HG03139 (cell line): ENCODE results near the gene ARHGDIA.
A peak's percentile ranks its signal among the peaks of the same experiment; 100 is the strongest.

ENCODE experiments used
- ATAC-seq: cut with Tn5 transposase; IDR thresholded peaks from one replicate; pipeline ENCODE4 v1.9.1; 2021; ENCODE audit not compliant: unreplicated experiment

The ARHGDIA gene

DNA sequence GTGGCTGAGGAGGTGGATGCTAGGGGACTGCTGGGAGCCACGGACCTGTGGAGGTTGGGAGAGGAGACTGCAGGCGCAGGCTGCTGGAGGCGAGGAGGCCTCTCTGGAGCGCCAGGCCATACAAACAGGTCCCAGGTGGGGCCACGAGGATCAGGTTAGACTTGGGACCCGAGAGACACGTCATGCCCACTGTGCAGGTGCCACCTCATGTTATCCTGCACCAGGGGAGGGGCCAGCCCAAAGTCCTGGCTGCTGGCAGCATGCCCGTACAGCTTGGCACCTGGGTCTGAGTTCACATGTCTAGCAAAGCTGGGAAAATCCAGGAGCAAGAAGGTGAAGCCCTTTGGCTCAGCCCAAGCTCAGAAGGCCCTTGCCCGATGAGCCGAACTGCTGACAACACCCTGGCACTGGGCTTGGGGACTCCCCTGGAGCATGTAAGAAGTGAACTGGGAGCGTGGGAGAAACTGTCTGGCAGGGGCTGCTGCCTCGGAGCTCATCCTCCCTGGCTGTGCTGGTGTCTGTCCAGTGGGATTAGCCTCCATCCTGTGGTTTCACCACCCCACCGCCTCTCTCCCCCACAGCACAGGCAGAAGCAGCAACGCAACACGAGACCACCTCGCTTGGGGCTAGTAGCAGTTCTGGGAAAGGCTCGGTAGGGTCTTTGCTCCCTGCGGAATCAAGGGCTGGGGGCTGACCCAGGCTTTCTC lies 5.3 kb downstream of the ARHGDIA start:
- no peak for ATAC-seq

- no peak for ATAC-seq
Observed at GRCh38 chr17:81865358-81865732, 5.8 kb downstream of the ARHGDIA start.

- no peak for ATAC-seq
Observed at GRCh38 chr17:81863833-81864768, 7.0 kb downstream of the ARHGDIA start.

DNA sequence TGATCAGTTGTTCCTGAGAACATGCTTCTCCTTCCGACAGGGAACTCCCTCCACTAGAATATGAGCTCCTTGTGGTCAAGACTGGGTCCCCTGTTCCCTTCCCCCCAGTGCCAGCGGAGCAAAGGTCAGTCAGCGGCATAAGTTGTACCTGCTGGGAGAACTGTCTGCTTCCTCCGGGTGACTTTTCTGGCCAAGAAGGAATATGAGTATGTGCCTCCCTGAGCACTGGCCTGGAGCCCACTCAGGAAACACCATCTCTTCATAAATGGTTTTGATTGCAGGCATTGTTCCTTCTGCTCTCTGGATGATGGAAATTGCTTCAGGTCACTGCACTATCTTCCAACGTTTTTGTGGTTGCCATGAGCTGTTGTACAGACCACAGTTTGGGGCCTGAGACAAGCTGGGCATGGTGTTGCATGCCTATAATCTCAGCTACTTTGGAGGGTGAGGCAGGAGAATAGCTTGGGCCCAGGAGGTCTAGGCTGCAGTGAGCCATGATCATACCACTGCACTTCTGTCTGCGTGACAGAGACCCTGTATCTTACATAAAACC lies 7.9 kb downstream of the ARHGDIA start:
- ATAC-seq, result no peak

- peak; percentile 71 for ATAC-seq
Observed at GRCh38 chr17:81860756-81861568, 10.2 kb downstream of the ARHGDIA start.

GRCh38 chr17:81859906-81860755 lies 11.0 kb downstream of the ARHGDIA start, which contains the start of gene P4HB:
Gene P4HB, minus strand, starts transcription at chr17:81860535. Its CDS starts 64 bp downstream, at chr17:81860471.
- ATAC-seq, result no peak

- no peak for ATAC-seq
Observed at GRCh38 chr17:81858967-81859905, 11.9 kb downstream of the ARHGDIA start.

DNA sequence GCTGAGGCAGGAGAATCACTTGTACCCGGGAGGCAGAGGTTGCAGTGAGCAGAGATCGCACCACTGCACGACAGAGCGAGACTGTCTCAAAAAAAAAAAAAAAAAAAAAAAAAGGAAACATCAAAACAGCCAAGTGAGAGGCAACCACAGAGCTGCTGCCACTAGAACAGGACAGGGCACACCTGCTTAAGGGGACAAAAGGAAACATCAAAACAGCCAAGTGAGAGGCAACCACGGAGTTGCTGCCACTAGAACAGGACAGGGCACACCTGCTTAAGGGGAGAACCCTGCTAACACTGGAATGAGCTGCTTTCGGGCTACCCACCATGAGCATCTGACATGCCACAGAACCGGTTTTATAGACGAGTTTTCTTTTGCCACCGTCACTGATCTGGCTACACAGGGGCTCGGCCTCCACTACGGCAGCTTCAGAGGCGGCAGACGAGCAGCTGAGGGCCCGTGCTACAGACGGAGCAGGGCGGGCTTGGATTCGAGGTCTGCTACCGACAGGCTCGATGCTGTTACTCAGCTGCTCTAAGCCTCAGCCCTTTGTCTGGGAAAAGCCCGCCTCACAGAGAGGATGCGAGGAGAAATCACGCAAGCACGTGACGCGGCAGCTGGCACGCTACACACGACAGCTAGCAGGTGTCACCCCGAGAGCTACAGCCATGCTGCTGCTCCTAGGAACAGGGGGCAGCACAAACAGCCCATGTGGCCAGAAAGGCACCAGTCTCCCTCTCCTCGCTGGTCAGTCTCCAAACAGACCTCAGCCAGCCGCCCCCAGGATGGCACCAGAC lies 12.8 kb downstream of the ARHGDIA start:
- ATAC-seq, result no peak

DNA sequence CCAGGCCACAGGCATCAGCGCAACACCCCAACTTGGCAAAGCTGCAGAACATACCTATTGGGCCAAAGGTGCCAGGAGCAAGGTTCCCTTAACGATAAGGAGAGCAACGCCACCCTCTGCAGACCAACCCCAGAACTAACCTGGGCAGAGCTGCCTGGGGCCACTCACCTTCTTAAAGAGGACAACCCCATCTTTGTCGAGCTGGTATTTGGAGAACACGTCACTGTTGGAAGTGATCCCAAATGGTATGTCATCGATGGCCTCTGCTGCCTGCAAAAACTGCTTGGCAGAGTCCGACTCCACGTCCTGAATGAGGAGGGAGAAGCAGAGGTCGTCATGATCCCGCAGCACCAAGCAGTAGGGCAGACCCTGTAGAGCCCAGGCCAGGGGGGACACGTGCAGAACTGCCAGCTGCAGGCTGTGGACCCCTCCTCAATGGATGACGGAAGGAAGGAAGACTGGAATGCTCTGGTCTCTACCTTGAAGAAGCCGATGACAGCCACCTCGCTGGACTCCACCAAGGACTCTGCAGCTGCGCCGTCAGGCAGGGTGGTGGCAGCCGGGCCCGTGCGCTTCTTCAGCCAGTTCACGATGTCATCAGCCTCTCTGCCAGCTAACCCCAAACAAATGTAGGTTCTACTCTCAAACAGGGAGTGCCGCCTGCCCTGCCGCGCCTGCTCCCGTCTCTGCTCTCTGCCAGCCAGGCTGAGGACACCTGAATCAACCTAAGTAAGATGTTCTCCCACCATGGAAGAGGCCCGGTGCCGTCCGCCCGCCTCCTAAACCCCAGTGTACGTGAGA lies 16.0 kb downstream of the ARHGDIA start:
- no peak for ATAC-seq

GRCh38 chr17:81852237-81852636 lies 18.9 kb downstream of the ARHGDIA start:
- no peak for ATAC-seq

DNA sequence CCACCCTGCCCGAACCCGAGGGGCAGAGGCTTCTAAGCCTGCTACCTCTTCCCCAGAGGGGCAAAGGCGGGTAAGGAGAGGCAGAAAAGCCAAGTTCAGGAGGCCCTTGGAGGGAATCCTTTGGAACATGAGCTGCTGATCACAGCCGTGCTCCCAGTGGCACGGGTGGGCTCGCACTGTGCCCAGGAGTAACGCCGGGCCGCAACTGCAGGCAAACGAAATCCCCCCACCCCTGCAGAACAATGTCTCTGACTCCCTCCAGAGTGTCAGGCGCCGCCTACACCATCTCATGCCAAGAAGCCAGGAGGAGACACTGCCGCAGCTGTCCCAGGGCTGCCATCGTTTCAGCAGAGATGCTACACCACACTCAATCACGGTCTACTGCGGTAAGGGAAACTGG lies 19.7 kb downstream of the ARHGDIA start:
- no peak for ATAC-seq

DNA sequence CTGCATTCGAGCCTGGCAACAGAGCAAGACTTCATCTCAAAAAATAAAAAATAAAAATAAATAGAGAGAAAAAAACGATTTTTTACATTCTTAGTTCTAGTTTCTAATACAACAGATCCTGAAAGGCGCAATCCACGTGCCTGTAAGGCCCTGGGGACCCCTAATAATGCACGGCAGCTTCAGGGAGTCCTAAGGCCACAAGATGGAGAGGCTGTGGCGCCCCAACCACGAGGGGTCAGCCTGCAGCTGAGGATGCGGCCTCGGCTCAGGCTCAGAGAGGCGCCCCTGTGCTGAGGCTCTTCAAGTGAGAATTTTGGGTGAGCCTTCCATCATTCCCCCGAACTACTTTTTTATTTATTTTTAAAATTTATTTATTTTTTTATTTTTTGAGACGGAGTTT lies 21.7 kb downstream of the ARHGDIA start:
- ATAC-seq, result no peak

- no peak for ATAC-seq
Observed at GRCh38 chr17:81846743-81847689, 24.1 kb downstream of the ARHGDIA start.

GRCh38 chr17:81845881-81846742 lies 25.0 kb downstream of the ARHGDIA start:
- no peak for ATAC-seq

DNA sequence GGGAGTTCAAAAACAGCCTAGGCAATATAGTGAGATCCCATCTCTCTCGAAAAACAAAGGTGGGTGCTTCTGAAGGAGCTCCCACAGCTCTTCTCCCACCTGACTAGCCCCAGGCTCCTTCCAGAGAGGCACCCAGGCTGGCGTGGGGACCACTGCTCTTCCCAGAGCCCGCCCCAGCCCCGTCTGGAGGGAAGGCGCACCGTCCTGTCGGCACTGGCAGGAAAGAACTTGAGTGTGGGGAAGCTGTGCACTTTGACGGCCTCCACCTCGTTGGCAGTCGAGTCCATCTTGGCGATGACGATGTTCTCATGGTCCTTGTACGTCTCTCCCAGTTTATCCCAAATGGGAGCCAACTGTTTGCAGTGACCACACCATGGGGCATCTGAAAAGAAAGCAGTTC lies 25.8 kb downstream of the ARHGDIA start:
- ATAC-seq, result no peak
